Astrocyte of the spinal cord (primary cell): ENCODE measurements around the gene BARX2.

Experiments used
- DNase-seq: peaks from one replicate; pipeline ENCODE4 v3.0.0; 2011; ENCODE audit warnings: low read depth, low spot score
- H3K4me3 ChIP-seq: 2 replicates; pipeline ENCODE4 v1.5.1; 2011; ENCODE audit warnings: low read depth, mild to moderate bottlenecking, low read length, moderate library complexity
- in situ Hi-C: cut with HindIII; loops from 2 replicates; pipeline ENCODE4 v1.10.0; 2017; ENCODE audit warnings: low sequenced_read_pairs
- TF ChIP-seq, protein P1 (sequence below): IDR thresholded peaks from 2 replicates; pipeline ENCODE4 v1.5.1; 2012; ENCODE audit warnings: low read depth, mild to moderate bottlenecking, low read length, inconsistent platforms

BARX2 gene

DNA sequence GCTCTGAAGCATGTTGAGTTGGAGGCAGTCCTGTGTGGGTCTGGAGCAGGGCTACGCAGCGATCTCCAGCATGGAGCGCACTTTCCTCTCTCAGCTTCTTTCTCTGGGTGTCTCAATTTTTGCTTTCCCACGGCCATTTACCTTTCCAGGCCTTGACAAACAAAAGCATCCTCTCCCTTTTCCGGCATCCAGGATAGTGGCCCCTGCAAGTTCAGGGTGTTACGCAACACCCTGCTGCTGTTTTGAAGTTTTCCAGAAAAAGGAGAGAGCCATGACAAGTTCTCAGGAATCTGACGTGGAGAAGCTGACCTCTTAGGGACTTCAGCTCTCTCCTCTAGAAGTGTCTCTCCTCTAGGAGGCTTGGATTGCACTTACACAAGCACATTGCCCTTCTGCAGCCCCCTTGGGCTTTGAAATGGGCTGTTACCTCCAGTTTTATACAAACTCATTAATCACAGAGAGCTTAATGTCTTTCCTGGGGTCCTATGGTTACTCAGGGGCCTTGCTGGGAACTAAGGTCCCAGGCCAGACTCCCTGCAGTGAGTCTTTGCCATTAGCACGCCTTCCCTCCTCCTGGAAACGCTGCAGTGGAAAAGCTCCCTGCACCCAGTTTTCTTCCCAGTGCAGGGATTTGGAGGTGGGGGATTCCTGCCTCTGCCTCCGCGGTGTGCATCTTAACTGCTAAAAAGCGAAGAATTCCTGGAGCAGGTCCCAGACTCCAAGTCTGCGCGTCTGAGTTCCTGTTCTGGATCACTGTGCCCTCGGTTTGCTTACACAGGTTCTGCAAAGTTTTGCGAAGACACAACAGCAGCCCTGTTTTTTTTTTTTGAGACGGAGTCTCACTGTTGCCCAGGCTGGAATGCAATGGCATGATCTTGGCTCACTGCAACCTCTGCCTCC lies 80.4 kb downstream of the BARX2 start:
- no peak overlapping the region for H3K4me3 ChIP-seq
- no peak for DNase-seq
- TF ChIP-seq, protein P1, sequence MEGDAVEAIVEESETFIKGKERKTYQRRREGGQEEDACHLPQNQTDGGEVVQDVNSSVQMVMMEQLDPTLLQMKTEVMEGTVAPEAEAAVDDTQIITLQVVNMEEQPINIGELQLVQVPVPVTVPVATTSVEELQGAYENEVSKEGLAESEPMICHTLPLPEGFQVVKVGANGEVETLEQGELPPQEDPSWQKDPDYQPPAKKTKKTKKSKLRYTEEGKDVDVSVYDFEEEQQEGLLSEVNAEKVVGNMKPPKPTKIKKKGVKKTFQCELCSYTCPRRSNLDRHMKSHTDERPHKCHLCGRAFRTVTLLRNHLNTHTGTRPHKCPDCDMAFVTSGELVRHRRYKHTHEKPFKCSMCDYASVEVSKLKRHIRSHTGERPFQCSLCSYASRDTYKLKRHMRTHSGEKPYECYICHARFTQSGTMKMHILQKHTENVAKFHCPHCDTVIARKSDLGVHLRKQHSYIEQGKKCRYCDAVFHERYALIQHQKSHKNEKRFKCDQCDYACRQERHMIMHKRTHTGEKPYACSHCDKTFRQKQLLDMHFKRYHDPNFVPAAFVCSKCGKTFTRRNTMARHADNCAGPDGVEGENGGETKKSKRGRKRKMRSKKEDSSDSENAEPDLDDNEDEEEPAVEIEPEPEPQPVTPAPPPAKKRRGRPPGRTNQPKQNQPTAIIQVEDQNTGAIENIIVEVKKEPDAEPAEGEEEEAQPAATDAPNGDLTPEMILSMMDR: no peak
- in situ Hi-C loops: no loop called here

DNA sequence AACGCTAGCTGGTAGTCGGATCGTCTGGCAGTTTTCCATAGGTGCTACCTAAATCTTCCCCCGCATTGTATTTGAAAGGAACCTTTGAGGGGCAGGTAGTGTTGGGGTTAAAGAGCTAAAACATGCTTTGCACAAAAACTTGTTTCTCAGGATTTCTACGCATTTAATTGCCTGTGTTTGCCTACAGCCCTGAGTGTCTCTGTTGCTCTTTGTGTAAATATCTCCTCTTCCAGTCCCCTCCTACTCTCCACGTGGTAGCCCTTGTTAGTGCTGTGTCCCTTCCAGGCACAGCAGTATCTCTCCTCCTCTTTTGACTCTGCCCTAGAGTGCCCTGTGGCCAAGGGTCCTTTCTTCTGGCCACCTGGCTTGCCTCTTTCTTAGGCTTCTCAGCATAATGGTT lies 81.7 kb downstream of the BARX2 start:
- TF ChIP-seq, protein P1: no peak
- no peak for DNase-seq
- H3K4me3 ChIP-seq: no peak overlapping the region
- in situ Hi-C loops: no loop called here

DNA sequence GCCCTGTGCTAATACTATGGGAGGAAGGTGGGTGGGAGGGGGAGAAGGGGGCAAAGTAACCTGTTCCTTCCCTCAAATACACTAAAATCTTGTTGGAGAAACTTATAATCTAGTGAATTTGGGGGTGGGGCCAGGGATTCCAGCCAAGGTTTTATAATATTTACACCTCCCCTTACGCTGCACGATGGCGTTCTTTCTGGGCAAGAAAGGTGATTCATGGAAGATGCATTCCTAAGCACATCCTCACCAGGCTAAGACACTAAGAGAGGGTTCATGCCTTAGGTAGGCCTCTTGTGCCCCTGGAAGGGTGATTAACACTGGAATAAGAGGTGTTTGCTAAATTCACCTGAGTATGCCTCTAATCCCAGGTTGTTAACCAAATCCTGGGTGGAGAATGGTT lies 82.6 kb downstream of the BARX2 start:
- no peak overlapping the region for H3K4me3 ChIP-seq
- DNase-seq: no peak
- in situ Hi-C loops: no loop called here
- TF ChIP-seq, protein P1: no peak

DNA sequence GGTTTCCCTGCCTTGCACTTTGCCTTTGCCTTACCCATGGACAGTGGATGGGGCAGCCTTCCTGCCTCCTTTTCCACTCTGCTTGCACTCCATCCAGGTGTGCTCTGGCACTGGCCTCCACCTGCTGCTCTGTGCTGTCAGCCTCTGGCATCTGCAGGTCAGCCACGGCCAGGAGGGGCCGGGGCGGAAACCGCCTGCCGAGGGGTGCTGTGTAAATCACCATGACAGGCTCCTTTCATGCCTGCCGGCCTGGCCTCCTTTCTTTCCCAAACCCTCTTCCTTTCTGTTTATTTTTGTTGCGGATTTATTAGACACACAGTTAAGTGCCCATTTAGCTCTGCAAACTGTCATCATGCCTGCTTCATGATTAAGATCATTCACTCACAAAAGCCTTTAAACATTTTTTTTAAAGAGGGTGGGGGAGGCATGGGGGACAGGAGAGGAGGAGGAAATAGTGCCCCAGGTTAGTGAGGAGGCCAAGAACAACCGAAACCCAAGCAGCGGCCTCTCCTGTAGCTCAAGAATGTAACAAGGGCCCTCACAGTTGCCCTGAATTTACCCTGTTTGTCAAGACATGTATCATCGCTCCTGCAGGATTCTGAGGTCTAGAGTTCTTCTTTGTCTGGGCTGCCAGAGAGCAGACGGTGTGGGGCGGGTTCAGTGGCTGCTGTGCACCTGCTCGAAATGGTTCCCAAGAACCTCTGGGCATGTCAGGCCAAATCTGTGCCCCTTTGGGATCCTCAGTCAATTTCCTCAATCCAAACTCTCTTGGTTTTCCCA lies 83.3 kb downstream of the BARX2 start:
- DNase-seq: no peak
- TF ChIP-seq, protein P1: no peak
- in situ Hi-C loops: no loop called here
- no peak overlapping the region for H3K4me3 ChIP-seq

DNA sequence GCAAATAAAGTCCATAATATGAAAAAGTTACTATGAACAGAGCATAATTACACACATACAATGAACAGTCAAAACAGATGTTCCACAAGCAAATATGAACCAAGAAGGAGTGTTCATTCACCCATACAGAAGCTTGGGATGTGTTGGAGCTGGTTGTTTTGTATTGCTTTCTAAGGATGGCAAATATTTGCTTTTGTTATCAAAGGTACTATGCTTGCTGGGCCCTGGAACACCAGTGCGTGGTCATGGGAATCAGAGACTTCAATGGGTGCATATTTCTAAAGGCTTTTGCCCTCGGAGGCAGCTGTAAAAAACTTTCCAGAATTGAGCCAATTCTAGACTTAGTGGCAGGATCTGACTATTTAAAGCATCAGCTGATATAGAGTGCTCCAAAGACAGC lies 85.1 kb downstream of the BARX2 start:
- H3K4me3 ChIP-seq: no peak overlapping the region
- in situ Hi-C loops: no loop called here
- no peak for DNase-seq
- TF ChIP-seq, protein P1: no peak

DNA sequence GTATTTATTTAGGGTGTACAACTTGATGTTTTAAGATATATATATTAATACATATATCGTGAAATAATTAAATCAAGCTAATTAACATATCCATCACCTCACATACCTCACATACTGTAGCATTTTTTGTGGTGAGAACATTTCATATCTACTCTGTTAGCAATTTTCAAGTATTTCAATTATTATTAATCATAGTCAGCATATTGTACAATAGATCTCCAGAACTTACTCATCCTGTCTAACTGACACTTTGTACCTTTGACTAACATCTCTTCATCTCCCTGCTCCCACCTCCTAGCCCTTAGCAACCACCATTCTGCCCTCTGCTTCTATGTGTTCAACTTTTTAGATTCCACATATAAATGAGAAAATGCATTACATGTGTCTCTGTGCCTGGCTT lies 108.4 kb downstream of the BARX2 start:
- no peak for DNase-seq
- TF ChIP-seq, protein P1: no peak
- in situ Hi-C loops: no loop called here
- no peak overlapping the region for H3K4me3 ChIP-seq
